ENCODE data around the gene RNF26.

- TF ChIP-seq RAD21 (IDR thresholded peaks at IDR 0.05), result no peak
- TF ChIP-seq, protein P1, sequence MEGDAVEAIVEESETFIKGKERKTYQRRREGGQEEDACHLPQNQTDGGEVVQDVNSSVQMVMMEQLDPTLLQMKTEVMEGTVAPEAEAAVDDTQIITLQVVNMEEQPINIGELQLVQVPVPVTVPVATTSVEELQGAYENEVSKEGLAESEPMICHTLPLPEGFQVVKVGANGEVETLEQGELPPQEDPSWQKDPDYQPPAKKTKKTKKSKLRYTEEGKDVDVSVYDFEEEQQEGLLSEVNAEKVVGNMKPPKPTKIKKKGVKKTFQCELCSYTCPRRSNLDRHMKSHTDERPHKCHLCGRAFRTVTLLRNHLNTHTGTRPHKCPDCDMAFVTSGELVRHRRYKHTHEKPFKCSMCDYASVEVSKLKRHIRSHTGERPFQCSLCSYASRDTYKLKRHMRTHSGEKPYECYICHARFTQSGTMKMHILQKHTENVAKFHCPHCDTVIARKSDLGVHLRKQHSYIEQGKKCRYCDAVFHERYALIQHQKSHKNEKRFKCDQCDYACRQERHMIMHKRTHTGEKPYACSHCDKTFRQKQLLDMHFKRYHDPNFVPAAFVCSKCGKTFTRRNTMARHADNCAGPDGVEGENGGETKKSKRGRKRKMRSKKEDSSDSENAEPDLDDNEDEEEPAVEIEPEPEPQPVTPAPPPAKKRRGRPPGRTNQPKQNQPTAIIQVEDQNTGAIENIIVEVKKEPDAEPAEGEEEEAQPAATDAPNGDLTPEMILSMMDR (IDR thresholded peaks at IDR 0.05; ENCODE audit: low read depth, low read length, missing input control), result no peak
- TF ChIP-seq TAF1 (conservative IDR thresholded peaks at IDR 0.05), result no peak
- no peak for TF ChIP-seq REST (IDR thresholded peaks at IDR 0.05)
- TF ChIP-seq RXRA (IDR thresholded peaks at IDR 0.05), result no peak
Measured at GRCh38 chr11:119295178-119295577, 39.1 kb upstream of the RNF26 start.

Data from liver (tissue), 3 donors.